Cerebellar nuclear complex (tissue), 1 donor: Measurements from ENCODE around the gene SLCO3A1.

ENCODE experiments used
- DNase-seq, 2 experiments: peaks; one replicate each; lab custom pipeline; 2025; lab: John Stamatoyannopoulos, UW

SLCO3A1 gene

GRCh38 chr15:91861223-91861622, 7.7 kb downstream of the SLCO3A1 start:
- DNase-seq: no peak

- DNase-seq: no peak
These were observed 9.5 kb downstream of the SLCO3A1 start for GRCh38 chr15:91862891-91863504.

- no peak for DNase-seq
These were observed 10.2 kb downstream of the SLCO3A1 start for GRCh38 chr15:91863621-91864255.

GRCh38 chr15:91864664-91865063, 11.2 kb downstream of the SLCO3A1 start:
- DNase-seq: no peak

- no peak for DNase-seq
These were observed 12.0 kb downstream of the SLCO3A1 start for GRCh38 chr15:91865486-91865885.

GRCh38 chr15:91865950-91866349, 12.4 kb downstream of the SLCO3A1 start:
- DNase-seq: no peak

- no peak for DNase-seq
These were observed 12.9 kb downstream of the SLCO3A1 start for GRCh38 chr15:91866371-91866905.

GRCh38 chr15:91866971-91867372, 13.5 kb downstream of the SLCO3A1 start:
- no peak for DNase-seq

- DNase-seq: no peak
These were observed 14.1 kb downstream of the SLCO3A1 start for GRCh38 chr15:91867581-91868026.

GRCh38 chr15:91870876-91871537, 17.5 kb downstream of the SLCO3A1 start:
- DNase-seq: no peak

GRCh38 chr15:91871837-91872236, 18.3 kb downstream of the SLCO3A1 start:
- no peak for DNase-seq

GRCh38 chr15:91872356-91873137, 19.0 kb downstream of the SLCO3A1 start:
- no peak for DNase-seq

GRCh38 chr15:91873138-91873536, 19.6 kb downstream of the SLCO3A1 start:
- no peak for DNase-seq

- no peak for DNase-seq
These were observed 20.7 kb downstream of the SLCO3A1 start for GRCh38 chr15:91874171-91874570.

GRCh38 chr15:91874992-91875660, 21.6 kb downstream of the SLCO3A1 start:
- no peak for DNase-seq

GRCh38 chr15:91876187-91876586, 22.7 kb downstream of the SLCO3A1 start:
- DNase-seq: no peak

- DNase-seq: no peak
These were observed 24.9 kb downstream of the SLCO3A1 start for GRCh38 chr15:91878319-91878870.

GRCh38 chr15:91879158-91879557, 25.6 kb downstream of the SLCO3A1 start:
- DNase-seq: no peak

- no peak for DNase-seq
These were observed 26.9 kb downstream of the SLCO3A1 start for GRCh38 chr15:91880373-91880772.

- DNase-seq: no peak
These were observed 28.2 kb downstream of the SLCO3A1 start for GRCh38 chr15:91881569-91882297.
